ENCODE data around the gene AP2A2. TPM values are rescaled to one million over a fixed set of nuclear protein-coding genes. Genes with fewer than 3 reads are reported as not detected.

Gene AP2A2
- total RNA-seq, 1 experiment from 2014 or later, result 123 TPM

GRCh38 chr11:890794-891540, 34.7 kb upstream of the AP2A2 start:
- ChIA-PET CTCF (no interaction called here), POLR2A (interaction anchor here (0.9 kb wide), 1 partner anchor 209 kb away, joined by 4 read pairs; no protein-coding TSS in a partner anchor)
- intact Hi-C loops (cut with micrococcal nuclease; ENCODE audit: unreplicated experiment) (no loop called here), in situ Hi-C loops (cut with HindIII; ENCODE audit: low pct_unique_long_range_greater_than_20kb, low sequenced_read_pairs) (no loop called here)
- TF ChIP-seq TCF7L2 (IDR thresholded peaks at IDR 0.05; ENCODE audit: low read depth, low read length), result no peak
- no peak for TF ChIP-seq CTCF (IDR thresholded peaks at IDR 0.05)
- TF ChIP-seq SIN3A (IDR thresholded peaks at IDR 0.05; ENCODE audit: borderline replicate concordance, insufficient read depth, low read depth, low read length), result no peak
- TF ChIP-seq POLR2AphosphoS5 (IDR thresholded peaks at IDR 0.05; ENCODE audit: low read depth, low read length), result no peak
- TF ChIP-seq REST (IDR thresholded peaks at IDR 0.05; ENCODE audit: insufficient read depth in 1 of 2, low read depth in 2 of 2, low read length in 1 of 2), result no peak
- DNase-seq (ENCODE audit: low read depth, low spot score) (no peak), ATAC-seq (no peak)
- Histone ChIP-seq H3K36me3 (ENCODE audit: control insufficient read depth, insufficient read depth, low read length) (no peaks in the 10 kb centered on the region), H3K27ac (ENCODE audit: low read length) (no peak overlapping the region), H3K4me1 (ENCODE audit: control insufficient read depth, insufficient read depth, low read length) (peaks cover 19% of the 10 kb centered on the region), H3K4me3 (ENCODE audit: low read depth in 2 of 2, low read length in 2 of 2) (no peak overlapping the region), H3K27me3 (ENCODE audit: control insufficient read depth, insufficient read depth, low read length) (no peaks in the 10 kb centered on the region), H3K9me3 (ENCODE audit: control insufficient read depth, insufficient read depth, low read depth, low read length) (no peaks in the 10 kb centered on the region)
- no TSS peak for BruUV-seq (replicated peaks)

GRCh38 chr11:893008-893654, 32.5 kb upstream of the AP2A2 start:
- DNase-seq (ENCODE audit: low read depth, low spot score) (no peak), ATAC-seq (no peak)
- CTCF ChIA-PET, result no interaction called here
- H3K27me3 ChIP-seq (ENCODE audit: control insufficient read depth, insufficient read depth, low read length), result no peaks in the 10 kb centered on the region
- H3K4me1 ChIP-seq (ENCODE audit: control insufficient read depth, insufficient read depth, low read length), result peaks cover 19% of the 10 kb centered on the region
- POLR2A ChIA-PET, result no interaction called here
- intact Hi-C loops (cut with micrococcal nuclease; ENCODE audit: unreplicated experiment) (no loop called here), in situ Hi-C loops (cut with HindIII; ENCODE audit: low pct_unique_long_range_greater_than_20kb, low sequenced_read_pairs) (no loop called here)
- TF ChIP-seq SIN3A (IDR thresholded peaks at IDR 0.05; ENCODE audit: borderline replicate concordance, insufficient read depth, low read depth, low read length), result no peak
- no peak; the same call in 1 of the 2 replicates for TF ChIP-seq POLR2AphosphoS5 (IDR thresholded peaks at IDR 0.05; ENCODE audit: low read depth, low read length)
- no peak for TF ChIP-seq TCF7L2 (IDR thresholded peaks at IDR 0.05; ENCODE audit: low read depth, low read length)
- TF ChIP-seq CTCF (IDR thresholded peaks at IDR 0.05), result no peak
- 0 out of 4 replicates have a peak, but pooled peaks of 1 of the 2 experiments have one; percentile 11 for TF ChIP-seq REST (IDR thresholded peaks at IDR 0.05; ENCODE audit: insufficient read depth in 1 of 2, low read depth in 2 of 2, low read length in 1 of 2)
- H3K9me3 ChIP-seq (ENCODE audit: control insufficient read depth, insufficient read depth, low read depth, low read length), result no peaks in the 10 kb centered on the region
- no peaks in the 10 kb centered on the region for H3K36me3 ChIP-seq (ENCODE audit: control insufficient read depth, insufficient read depth, low read length)
- no peak overlapping the region for H3K27ac ChIP-seq (ENCODE audit: low read length)
- no TSS peak for BruUV-seq (replicated peaks)
- no peak overlapping the region for H3K4me3 ChIP-seq (ENCODE audit: low read depth in 2 of 2, low read length in 2 of 2)
